GM12891 (cell line): ENCODE measurements around the gene NDST1.

Experiments used
- DNase-seq: peaks from one replicate; pipeline ENCODE4 v3.0.0; 2011; ENCODE audit warnings: low spot score; ENCODE audit not compliant: insufficient read length
- FAIRE-seq: peaks from 2 replicates; lab custom pipeline; 2011; peaks lifted over from hg19 to GRCh38; lab: Jason Lieb, UNC
- PAX5 ChIP-seq: IDR thresholded peaks from 2 replicates; pipeline ENCODE4 v1.6.1; 2011; ENCODE audit warnings: low read length, moderate library complexity, mild to moderate bottlenecking; ENCODE audit not compliant: insufficient read depth, severe bottlenecking
- POLR2A ChIP-seq: IDR thresholded peaks from 2 replicates; pipeline ENCODE4 v1.6.1; 2011; ENCODE audit warnings: low read depth, low read length, control low read depth
- POLR2AphosphoS5 ChIP-seq: IDR thresholded peaks from 2 replicates; pipeline ENCODE4 v1.6.1; 2011; ENCODE audit warnings: low read depth, low read length, control low read depth
- POU2F2 ChIP-seq: IDR thresholded peaks from 2 replicates; pipeline ENCODE4 v1.6.1; 2011; ENCODE audit warnings: low read depth, mild to moderate bottlenecking, control low read depth, low read length, moderate library complexity
- SPI1 ChIP-seq: IDR thresholded peaks from 2 replicates; pipeline ENCODE4 v1.6.1; 2011; ENCODE audit warnings: low read depth, low read length, control low read depth
- TAF1 ChIP-seq: IDR thresholded peaks from 2 replicates; pipeline ENCODE4 v1.6.1; 2011; ENCODE audit warnings: low read depth, low read length, control low read depth

Gene NDST1

DNA sequence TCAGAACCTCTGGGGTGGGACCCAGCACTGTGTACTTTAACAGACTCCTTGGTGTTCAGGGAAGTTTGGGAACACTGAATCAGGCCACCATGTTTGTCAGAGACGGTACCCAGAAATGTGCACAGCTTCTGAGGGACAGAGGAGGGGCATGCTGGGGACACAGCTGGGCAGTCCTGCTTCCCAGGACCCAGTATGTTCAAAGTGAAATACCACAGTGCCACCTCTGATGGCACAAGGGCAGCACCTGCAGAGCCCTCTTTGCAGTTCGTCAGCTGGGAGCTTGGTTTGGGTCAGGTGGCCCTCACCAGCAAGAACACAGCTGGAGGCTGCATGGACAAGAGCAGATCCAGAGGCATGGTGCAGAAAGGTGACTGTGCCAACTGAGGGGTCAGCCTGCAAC is 51.2 kb downstream of the NDST1 start:
- TF ChIP-seq TAF1 (no peak), POLR2AphosphoS5 (no peak), POU2F2 (no peak), POLR2A (no peak), SPI1 (no peak)
- FAIRE-seq: no peak
- no peak for DNase-seq

DNA sequence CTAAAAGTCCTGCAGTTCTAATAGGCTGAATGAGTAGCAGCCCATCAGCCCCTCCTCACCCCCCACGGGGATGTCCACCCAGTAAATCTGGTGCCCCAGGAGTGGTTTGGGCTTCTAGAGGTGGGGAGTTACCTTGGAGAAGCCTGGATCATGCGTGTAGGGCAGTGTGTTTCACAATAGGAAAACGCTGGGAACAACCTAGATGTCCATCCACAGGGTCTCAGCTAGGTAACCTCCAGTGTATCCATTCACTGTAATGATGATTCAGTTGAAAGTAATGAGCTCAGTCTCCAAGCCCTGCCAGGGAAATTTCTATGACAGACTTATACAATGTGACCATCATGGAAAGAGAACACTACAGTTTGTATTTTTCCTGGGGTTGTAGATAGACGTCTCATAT is 51.8 kb downstream of the NDST1 start:
- TF ChIP-seq POU2F2 (no peak), TAF1 (no peak), PAX5 (no peak)
- no peak for FAIRE-seq
- no peak for DNase-seq

GRCh38 chr5:150560401-150561191 is 52.7 kb downstream of the NDST1 start:
- DNase-seq (peak; percentile 53), FAIRE-seq (peak; percentile 81)
- TF ChIP-seq TAF1 (no peak), POLR2A (no peak), POU2F2 (no peak), PAX5 (no peak), POLR2AphosphoS5 (no peak)

GRCh38 chr5:150561192-150561512 is 53.2 kb downstream of the NDST1 start:
- TF ChIP-seq SPI1 (no peak), POU2F2 (no peak), TAF1 (no peak), POLR2A (no peak), PAX5 (no peak), POLR2AphosphoS5 (no peak)
- DNase-seq (no peak), FAIRE-seq (no peak)

- FAIRE-seq: no peak
- no peak for DNase-seq
- TF ChIP-seq SPI1 (no peak), PAX5 (no peak), POLR2AphosphoS5 (no peak), POU2F2 (no peak), POLR2A (no peak), TAF1 (no peak)
Observed at GRCh38 chr5:150561571-150562275, 53.8 kb downstream of the NDST1 start.

GRCh38 chr5:150562832-150563231 is 54.9 kb downstream of the NDST1 start:
- FAIRE-seq: peak; percentile 5
- TF ChIP-seq POLR2AphosphoS5 (no peak), TAF1 (no peak), POLR2A (no peak), POU2F2 (no peak), PAX5 (no peak), SPI1 (no peak)
- no peak for DNase-seq

- DNase-seq: no peak
- no peak for TF ChIP-seq TAF1
- no peak for TF ChIP-seq PAX5
- TF ChIP-seq POLR2A: no peak
- TF ChIP-seq SPI1: no peak
- TF ChIP-seq POLR2AphosphoS5: no peak
- TF ChIP-seq POU2F2: no peak
- no peak for FAIRE-seq
Observed at GRCh38 chr5:150565868-150566267, 57.9 kb downstream of the NDST1 start.

DNA sequence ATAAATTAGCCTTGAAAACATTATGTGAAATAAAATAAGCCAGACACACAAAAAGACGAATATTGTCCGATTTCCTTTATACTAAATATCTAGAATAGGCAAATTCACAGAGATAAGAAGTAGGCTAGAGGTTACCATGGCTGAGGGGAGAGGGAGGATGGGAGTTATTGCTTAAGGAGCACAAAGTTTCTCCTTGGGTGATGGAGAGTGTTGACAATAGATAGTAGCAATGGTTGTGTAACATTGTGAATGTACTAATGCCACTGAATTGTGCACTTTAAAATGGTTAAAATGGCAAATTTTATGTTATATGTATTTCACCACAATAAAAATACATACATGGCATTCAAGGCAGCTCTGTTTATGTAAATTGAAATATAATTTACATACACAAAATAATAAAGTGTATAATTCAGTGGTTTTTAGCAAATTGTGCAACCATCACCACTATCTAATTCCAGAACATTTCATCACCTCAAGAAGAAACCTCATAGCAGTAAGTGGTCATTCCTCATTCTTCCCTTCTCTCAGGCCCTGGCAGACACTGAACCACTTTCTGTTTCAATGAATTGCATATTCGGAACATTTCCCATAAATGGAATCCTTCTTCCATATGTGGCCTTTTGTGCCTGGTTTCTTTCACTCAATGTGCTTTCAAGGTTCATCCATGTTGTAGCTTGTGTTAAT is 59.2 kb downstream of the NDST1 start:
- no peak for TF ChIP-seq POLR2AphosphoS5
- TF ChIP-seq TAF1: no peak
- no peak for TF ChIP-seq POLR2A
- no peak for TF ChIP-seq PAX5
- TF ChIP-seq POU2F2: no peak
- no peak for TF ChIP-seq SPI1
- FAIRE-seq (no peak), DNase-seq (no peak)

- FAIRE-seq (no peak), DNase-seq (no peak)
- TF ChIP-seq POU2F2 (no peak), TAF1 (no peak), POLR2AphosphoS5 (no peak)
Observed at GRCh38 chr5:150568663-150569062, 60.7 kb downstream of the NDST1 start.
